C1 segment of cervical spinal cord (tissue), 14 donors: ENCODE results near the gene EXOSC7.
"Not testable (repeated sequence)": the region's sequence is repeated elsewhere in the genome, so short reads cannot be mapped to it uniquely, and the experiment has no call there.

ENCODE experiments used
- DNase-seq, 14 donors: peaks; one replicate each; lab custom pipeline; 2025; lab: John Stamatoyannopoulos, UW

Gene EXOSC7

GRCh38 chr3:44962621-44963393, 13.2 kb upstream of the EXOSC7 start:
- DNase-seq, result no peak

- no peak for DNase-seq
These were observed 12.3 kb upstream of the EXOSC7 start for GRCh38 chr3:44963571-44964325.

GRCh38 chr3:44965165-44965564, 10.9 kb upstream of the EXOSC7 start:
- no peak for DNase-seq

GRCh38 chr3:44966795-44967278, 9.2 kb upstream of the EXOSC7 start:
- DNase-seq, result no peak

GRCh38 chr3:44968447-44968858, 7.6 kb upstream of the EXOSC7 start:
- no peak for DNase-seq

- no peak for DNase-seq
These were observed 6.8 kb upstream of the EXOSC7 start for GRCh38 chr3:44969154-44969827.

- DNase-seq, result no peak
These were observed 6.2 kb upstream of the EXOSC7 start for GRCh38 chr3:44969828-44970179.

GRCh38 chr3:44970926-44971490, 5.0 kb upstream of the EXOSC7 start:
- no peak for DNase-seq

GRCh38 chr3:44974416-44974815, 1.6 kb upstream of the EXOSC7 start:
- DNase-seq, result no peak

- no peak for DNase-seq
These were observed 5.2 kb downstream of the EXOSC7 start for GRCh38 chr3:44981220-44981619.

- DNase-seq, result no peak
These were observed 5.7 kb downstream of the EXOSC7 start for GRCh38 chr3:44981751-44982150.

GRCh38 chr3:44982817-44983216, 6.8 kb downstream of the EXOSC7 start:
- DNase-seq, result no peak

- no peak for DNase-seq
These were observed 7.5 kb downstream of the EXOSC7 start for GRCh38 chr3:44983484-44983941.

- no peak for DNase-seq
These were observed 8.3 kb downstream of the EXOSC7 start for GRCh38 chr3:44984335-44984734.

GRCh38 chr3:44986330-44986729, 10.3 kb downstream of the EXOSC7 start:
- not testable (repeated sequence) for DNase-seq

GRCh38 chr3:44987332-44987731, 11.3 kb downstream of the EXOSC7 start:
- no peak for DNase-seq

- DNase-seq, result no peak
These were observed 12.0 kb downstream of the EXOSC7 start for GRCh38 chr3:44988073-44988472.

- no peak for DNase-seq
These were observed 13.1 kb downstream of the EXOSC7 start for GRCh38 chr3:44989141-44989540.

GRCh38 chr3:44989636-44990373, 13.8 kb downstream of the EXOSC7 start:
- peak in 3 of 14 donors; percentile 15 to 91 (median 23) for DNase-seq

GRCh38 chr3:44991326-44991725, 15.3 kb downstream of the EXOSC7 start:
- DNase-seq, result no peak
